HepG2 (cell line): Measurements from ENCODE around the gene GDF9. TPM values are rescaled to one million over a fixed set of nuclear protein-coding genes. Genes with fewer than 3 reads are reported as not detected.

Experiments
- ATAC-seq: fragments of 200-7000 bp; cut with Tn5 transposase; 3 replicates; pipeline ENCODE4 v1.9.1; 2020; ENCODE audit warnings: mild to moderate bottlenecking, moderate library complexity
- BruUV-seq: library from RNA; stranded (reverse); fragments of 400-500 nt; replicated peaks from 2 replicates; lab custom pipeline; 2021; lab: Mats Ljungman, UMichigan
- CTCF ChIA-PET: fragments of 300-600 bp; formaldehyde crosslinking; extraction: SDS; loops from one replicate; lab custom pipeline; 2021; ENCODE audit warnings: low total read pairs, inconsistent platforms, low intra/inter-chr PET ratio; lab: Yijun Ruan, JAX
- POLR2A ChIA-PET: fragments of 350-600 bp; sonication (Branson Sonifier 250); formaldehyde crosslinking; loops from one replicate; lab custom pipeline; 2020; ENCODE audit warnings: antibody characterized with exemption, inconsistent platforms; lab: Yijun Ruan, JAX
- DNase-seq: peaks from one replicate; pipeline ENCODE4 v3.0.0-alpha.2; 2015; ENCODE audit warnings: low spot score
- FAIRE-seq: peaks from 3 replicates; lab custom pipeline; 2011; peaks lifted over from hg19 to GRCh38; lab: Jason Lieb, UNC
- H2AFZ ChIP-seq: one replicate; pipeline ENCODE4 v1.6.1; 2011; ENCODE audit warnings: low read length, inconsistent platforms
- H3K27ac ChIP-seq: fragments of 300-600 bp; 3 replicates; pipeline ENCODE4 v1.8.0; 2011; ENCODE audit warnings: mixed run types, mild to moderate bottlenecking, mixed read lengths, low read length, inconsistent platforms; ENCODE audit not compliant: insufficient read depth; ENCODE audit errors: extremely low read length
- H3K27me3 ChIP-seq, 2 experiments: fragments of 200-600 bp in 1 of 2; 2 replicates in 1 of 2; 3 replicates in 1 of 2; pipeline versions ENCODE4 v1.6.0 to v1.8.0; 2011; ENCODE audit warnings: low read length in 2 of 2, mild to moderate bottlenecking in 2 of 2, moderate library complexity in 2 of 2, inconsistent platforms in 1 of 2; ENCODE audit not compliant: insufficient read depth in 2 of 2, control insufficient read depth in 1 of 2
- H3K36me3 ChIP-seq, 2 experiments: fragments of 200-600 bp in 1 of 2; replicated peaks in 1 of 2; 2 replicates in 1 of 2; 3 replicates in 1 of 2; pipeline versions ENCODE4 v1.5.1 to v1.8.0; 2011; ENCODE audit warnings: low read length in 2 of 2, inconsistent platforms in 1 of 2; ENCODE audit not compliant: insufficient read depth in 2 of 2, control insufficient read depth in 1 of 2
- H3K4me1 ChIP-seq: 2 replicates; pipeline ENCODE4 v1.5.1; 2012; ENCODE audit warnings: low read length, inconsistent platforms; ENCODE audit not compliant: insufficient read depth
- H3K4me2 ChIP-seq: 2 replicates; pipeline ENCODE4 v1.6.0; 2011; ENCODE audit warnings: low read depth, low read length, inconsistent platforms
- H3K4me3 ChIP-seq, 3 experiments: fragments of 200-600 bp in 1 of 3; sonication (generic), shearing (Covaris generic) in 1 of 3; replicated peaks in 1 of 3; 2 replicates each; pipeline ENCODE4 v1.5.1; 2011 to 2016; ENCODE audit warnings: low read length in 3 of 3, inconsistent platforms in 2 of 3, low read depth in 2 of 3, mild to moderate bottlenecking in 2 of 3, control low read depth in 1 of 3, mixed read lengths in 1 of 3; ENCODE audit not compliant: insufficient read depth in 1 of 3
- H3K79me2 ChIP-seq: one replicate; pipeline ENCODE4 v1.6.1; 2011; ENCODE audit warnings: low read length, inconsistent platforms; ENCODE audit not compliant: insufficient read depth
- H3K9ac ChIP-seq: 2 replicates; pipeline ENCODE4 v1.6.0; 2011; ENCODE audit warnings: mild to moderate bottlenecking, low read depth, low read length, inconsistent platforms; ENCODE audit not compliant: insufficient read depth
- H3K9me3 ChIP-seq: 2 replicates; pipeline ENCODE4 v1.5.1; 2012; ENCODE audit warnings: mild to moderate bottlenecking, low read length
- H4K20me1 ChIP-seq: 2 replicates; pipeline ENCODE4 v1.6.0; 2011; ENCODE audit warnings: inconsistent platforms, mild to moderate bottlenecking, low read length, moderate library complexity; ENCODE audit not compliant: insufficient read depth
- EHMT2 ChIP-seq: fragments of 200-600 bp; sonication (generic); IDR thresholded peaks from 2 replicates; pipeline ENCODE4 v1.7.0; 2017; ENCODE audit warnings: antibody characterized with exemption, low read depth, low read length, borderline replicate concordance
- ETV6 ChIP-seq: sonication (generic); formaldehyde crosslinking; conservative IDR thresholded peaks from 2 replicates; pipeline ENCODE4 v1.4.0; 2020; ENCODE audit warnings: missing genetic modification reagents
- MAX ChIP-seq: IDR thresholded peaks from 2 replicates; pipeline ENCODE4 v1.6.1; 2012; ENCODE audit warnings: inconsistent platforms
- RARA ChIP-seq: IDR thresholded peaks from 2 replicates; pipeline ENCODE4 v1.6.1; 2016; ENCODE audit warnings: missing genetic modification reagents, missing compliant biosample characterization
- TEAD3 ChIP-seq: optimal IDR thresholded peaks from 2 replicates; pipeline ENCODE3; 2016; ENCODE audit warnings: borderline replicate concordance
- ZFP36L1 ChIP-seq: sonication (generic); formaldehyde crosslinking; IDR thresholded peaks from 2 replicates; pipeline ENCODE4 v1.8.0; 2022; ENCODE audit warnings: mild to moderate bottlenecking, missing genetic modification reagents, moderate library complexity
- ZNF317 ChIP-seq: sonication (generic); formaldehyde crosslinking; IDR thresholded peaks from 2 replicates; pipeline ENCODE4 v1.5.0; 2020; ENCODE audit warnings: mild to moderate bottlenecking, missing genetic modification reagents
- WGBS: methylation state at CpG from one replicate; pipeline ENCODE4 v1.1.6; 2017; ENCODE audit warnings: low lambda C conversion rate; 5-methylcytosine and 5-hydroxymethylcytosine counted together
- in situ Hi-C: cut with HindIII; loops from 2 replicates; pipeline ENCODE4 v1.10.0; 2017; ENCODE audit warnings: low pct_unique_long_range_greater_than_20kb; ENCODE audit not compliant: extremely low pct_ligation_motif_present
- intact Hi-C: fragments of 100-400 bp; cut with micrococcal nuclease; formaldehyde crosslinking; loops from one replicate; pipeline ENCODE4 v1.10.0; 2022; ENCODE audit not compliant: unreplicated experiment
- polyA plus RNA-seq, 8 experiments: library from polyadenylated mRNA; depleted of rRNA in 3 of 8; stranded (reverse) in 7 of 8; unstranded in 1 of 8; fragments of >200 nt; fragmentation: Illumina TruSeq in 4 of 8; extraction: Trizol in 4 of 8; gene quantifications; 2 replicates each; pipeline versions ENCODE4 v1.2.1 to v1.2.3, GENCODE V29; 2011 to 2016; ENCODE audit warnings: low read depth in 4 of 8, missing spikeins in 1 of 8, mixed read lengths in 1 of 8; ENCODE audit not compliant: insufficient read depth in 1 of 8
- total RNA-seq, 5 experiments: library from RNA; depleted of rRNA; stranded (reverse); fragments of >200 nt; fragmentation: Illumina TruSeq; extraction: Trizol; gene quantifications; 2 replicates each; pipeline ENCODE4 v1.2.3, GENCODE V29; 2016; ENCODE audit warnings: low read depth in 1 of 5
- TF ChIP-seq, protein P1 (sequence below): sonication (generic); formaldehyde crosslinking; IDR thresholded peaks from 2 replicates; pipeline ENCODE4 v1.5.1; 2020; ENCODE audit warnings: missing genetic modification reagents, mild to moderate bottlenecking, borderline replicate concordance

Gene GDF9
- total and polyA plus RNA-seq, 2 of the 13 experiments (the other 11 are each of a cell fraction or from before 2014, with no cell fraction given): 0.33 to 0.38 TPM

- DNase-seq (no peak), FAIRE-seq (no peak), ATAC-seq (no peak)
- H3K9ac ChIP-seq: peak overlapping the region; percentile 88
- no peaks in the 10 kb centered on the region for H3K9me3 ChIP-seq
- no TSS peak for BruUV-seq
- TF ChIP-seq ZNF317 (0 out of 2 replicates have a peak, but pooled peaks have one; percentile 37), EHMT2 (peak; percentile 4; the same call in 1 of the 2 replicates), MAX (0 out of 2 replicates have a peak, but pooled peaks have one; percentile 4), RARA (CRISPR knock-in tag) (peak; percentile 36; the same call in 1 of the 2 replicates), ZFP36L1 (CRISPR knock-in tag) (0 out of 2 replicates have a peak, but pooled peaks have one; percentile 11), TEAD3 (CRISPR knock-in tag) (peak; percentile 28), ETV6 (no peak)
- TF ChIP-seq, protein P1, sequence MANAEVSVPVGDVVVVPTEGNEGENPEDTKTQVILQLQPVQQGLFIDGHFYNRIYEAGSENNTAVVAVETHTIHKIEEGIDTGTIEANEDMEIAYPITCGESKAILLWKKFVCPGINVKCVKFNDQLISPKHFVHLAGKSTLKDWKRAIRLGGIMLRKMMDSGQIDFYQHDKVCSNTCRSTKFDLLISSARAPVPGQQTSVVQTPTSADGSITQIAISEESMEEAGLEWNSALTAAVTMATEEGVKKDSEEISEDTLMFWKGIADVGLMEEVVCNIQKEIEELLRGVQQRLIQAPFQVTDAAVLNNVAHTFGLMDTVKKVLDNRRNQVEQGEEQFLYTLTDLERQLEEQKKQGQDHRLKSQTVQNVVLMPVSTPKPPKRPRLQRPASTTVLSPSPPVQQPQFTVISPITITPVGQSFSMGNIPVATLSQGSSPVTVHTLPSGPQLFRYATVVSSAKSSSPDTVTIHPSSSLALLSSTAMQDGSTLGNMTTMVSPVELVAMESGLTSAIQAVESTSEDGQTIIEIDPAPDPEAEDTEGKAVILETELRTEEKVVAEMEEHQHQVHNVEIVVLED (CRISPR knock-in tag): no peak
- ChIA-PET POLR2A (interaction anchor here (1.0 to 4.8 kb wide), 8 partner anchors 9 to 42 kb away, joined by 3 to 51 read pairs (median 14); partner anchors contain the start of genes GDF9, SHROOM1 and UQCRQ), CTCF (no interaction called here)
- 5% methylated on average over 1 of the region's 1 CpG for WGBS
- no peak overlapping the region for H2AFZ ChIP-seq
- intact Hi-C loops: no loop called here
- no peaks in the 10 kb centered on the region for H3K36me3 ChIP-seq
- peaks cover 80% of the 10 kb centered on the region for H3K4me1 ChIP-seq
- H3K4me3 ChIP-seq: 0 out of 6 replicates have a peak overlapping the region, but pooled peaks of 1 of the 3 experiments have one; percentile 68
- peak overlapping the region; percentile 92 for H3K4me2 ChIP-seq
- H3K27me3 ChIP-seq: no peaks in the 10 kb centered on the region
- in situ Hi-C loops: no loop called here
- no peaks in the 10 kb centered on the region for H4K20me1 ChIP-seq
- H3K79me2 ChIP-seq: no peaks in the 10 kb centered on the region
- H3K27ac ChIP-seq: peak overlapping the region; percentile 98
These were observed 25.4 kb downstream of the GDF9 start for GRCh38 chr5:132840896-132841295.
